Liver (tissue), 9 donors: ENCODE data around the gene POU6F2. TPM values are rescaled to one million over a fixed set of nuclear protein-coding genes. Genes with fewer than 3 reads are reported as not detected.

ENCODE experiments used
- DNase-seq: peaks from one replicate; pipeline ENCODE4 v3.0.0-alpha.2; 2017; ENCODE audit warnings: low spot score
- H3K27ac ChIP-seq, 2 donors: one replicate each; pipeline ENCODE4 v1.7.0; 2013; ENCODE audit warnings: inconsistent platforms in 2 of 2, low read length in 2 of 2, control low read depth in 1 of 2, low read depth in 1 of 2, mild to moderate bottlenecking in 1 of 2
- H3K27me3 ChIP-seq, 4 donors: one replicate each; pipeline versions ENCODE4 v1.6.1 to v1.7.0; 2013; ENCODE audit warnings: low read length in 3 of 4, inconsistent platforms in 1 of 4, mild to moderate bottlenecking in 1 of 4, moderate library complexity in 1 of 4; ENCODE audit not compliant: control insufficient read depth in 4 of 4, insufficient read depth in 4 of 4
- H3K36me3 ChIP-seq, 4 donors: one replicate each; pipeline versions ENCODE4 v1.6.1 to v1.7.0; 2013; ENCODE audit warnings: low read length in 3 of 4, mild to moderate bottlenecking in 3 of 4, low read depth in 1 of 4, moderate library complexity in 1 of 4; ENCODE audit not compliant: control insufficient read depth in 4 of 4, insufficient read depth in 3 of 4
- H3K4me1 ChIP-seq, 4 donors: one replicate each; pipeline versions ENCODE4 v1.6.1 to v1.7.0; 2013; ENCODE audit warnings: low read length in 3 of 4, mild to moderate bottlenecking in 3 of 4, moderate library complexity in 1 of 4; ENCODE audit not compliant: control insufficient read depth in 4 of 4, insufficient read depth in 4 of 4
- H3K4me3 ChIP-seq, 3 donors: one replicate each; pipeline versions ENCODE4 v1.6.1 to v1.7.0; 2013; ENCODE audit warnings: low read length in 3 of 3, control low read depth in 1 of 3, low read depth in 1 of 3, mild to moderate bottlenecking in 1 of 3
- H3K9ac ChIP-seq, 2 donors: one replicate each; pipeline ENCODE4 v1.7.0; 2013; ENCODE audit warnings: low read length in 2 of 2, mild to moderate bottlenecking in 2 of 2, moderate library complexity in 2 of 2, control low read depth in 1 of 2, low read depth in 1 of 2
- H3K9me3 ChIP-seq, 4 donors: one replicate each; pipeline versions ENCODE4 v1.6.1 to v1.7.0; 2013; ENCODE audit warnings: low read length in 3 of 4; ENCODE audit not compliant: control insufficient read depth in 4 of 4
- EGR1 ChIP-seq, 2 donors: IDR thresholded peaks; 2 replicates each; pipeline ENCODE4 v1.6.1; 2016 to 2018; ENCODE audit warnings: antibody characterized with exemption in 2 of 2, low read depth in 2 of 2
- FOXA1 ChIP-seq: IDR thresholded peaks from 2 replicates; pipeline ENCODE4 v1.6.1; 2016; ENCODE audit warnings: antibody characterized with exemption
- FOXA2 ChIP-seq: IDR thresholded peaks from 2 replicates; pipeline ENCODE4 v1.6.1; 2016; ENCODE audit warnings: antibody characterized with exemption
- GABPA ChIP-seq, 2 donors: IDR thresholded peaks in 1 of 2; conservative IDR thresholded peaks in 1 of 2; 2 replicates each; pipeline ENCODE4 v1.6.1; 2016; ENCODE audit warnings: antibody characterized with exemption in 2 of 2, mild to moderate bottlenecking in 1 of 2, moderate library complexity in 1 of 2
- HNF4A ChIP-seq, 2 donors: conservative IDR thresholded peaks; 2 replicates each; pipeline ENCODE4 v1.6.1; 2016; ENCODE audit warnings: antibody characterized with exemption in 2 of 2, mild to moderate bottlenecking in 2 of 2
- JUND ChIP-seq, 2 donors: IDR thresholded peaks; 2 replicates each; pipeline ENCODE4 v1.6.1; 2016; ENCODE audit warnings: antibody characterized with exemption in 2 of 2
- MAX ChIP-seq: IDR thresholded peaks from 2 replicates; pipeline ENCODE4 v1.6.1; 2016; ENCODE audit warnings: antibody characterized with exemption
- NR2F2 ChIP-seq: IDR thresholded peaks from 2 replicates; pipeline ENCODE4 v1.6.1; 2016; ENCODE audit warnings: antibody characterized with exemption
- RAD21 ChIP-seq, 2 donors: IDR thresholded peaks; 2 replicates each; pipeline ENCODE4 v1.6.1; 2016; ENCODE audit warnings: antibody characterized with exemption in 2 of 2, mild to moderate bottlenecking in 2 of 2
- SP1 ChIP-seq: IDR thresholded peaks from 2 replicates; pipeline ENCODE4 v1.6.1; 2018; ENCODE audit warnings: antibody characterized with exemption, mild to moderate bottlenecking
- YY1 ChIP-seq: IDR thresholded peaks from 2 replicates; pipeline ENCODE4 v1.6.1; 2016; ENCODE audit warnings: antibody characterized with exemption, mild to moderate bottlenecking
- ZBTB33 ChIP-seq: IDR thresholded peaks from 2 replicates; pipeline ENCODE4 v1.6.1; 2016; ENCODE audit warnings: antibody characterized with exemption
- WGBS: extraction: QIAGEN DNeasy Blood & Tissue Kit; methylation state at CpG from one replicate; pipeline ENCODE4 v1.1.7; 2013; 5-methylcytosine and 5-hydroxymethylcytosine counted together
- polyA plus RNA-seq, 2 donors: library from polyadenylated mRNA; stranded (reverse) in 1 of 2; unstranded in 1 of 2; fragments of 200-250 nt in 1 of 2; fragments of >200 nt in 1 of 2; fragmentation: Nextera tagmentation in 1 of 2; extraction: Ambion mirVana in 1 of 2; gene quantifications; one replicate each; pipeline versions ENCODE4 v1.2.1 to v1.2.3, GENCODE V29; 2013 to 2015
- total RNA-seq, 2 donors: library from RNA; depleted of rRNA; stranded (reverse); fragments of >200 nt; gene quantifications; one replicate each; pipeline ENCODE4 v1.2.3, GENCODE V29; 2014
- TF ChIP-seq, protein P1 (sequence below): IDR thresholded peaks from 2 replicates; pipeline ENCODE4 v1.6.1; 2016; ENCODE audit warnings: antibody characterized with exemption, mild to moderate bottlenecking
- TF ChIP-seq, protein P2 (sequence below): fragments of 150-350 bp; IDR thresholded peaks from 2 replicates; pipeline ENCODE4 v1.5.1; 2017; ENCODE audit warnings: improper control_type of control experiment, low read depth, low read length; ENCODE audit not compliant: missing input control
- TF ChIP-seq, protein P3 (sequence below): IDR thresholded peaks from 2 replicates; pipeline ENCODE4 v1.6.1; 2016; ENCODE audit warnings: antibody characterized with exemption
- donor health status: healthy.
- donor health status: healthy.
- donor health status: healthy.
- donor health status: healthy.
- donor health status: healthy.

Gene POU6F2
- total and polyA plus RNA-seq, 4 donors, result under 0.01 to 0.24 (median 0.08) TPM; not detected in 1

GRCh38 chr7:39321245-39321644, 343.5 kb downstream of the POU6F2 start:
- Histone ChIP-seq H3K27me3 (no peaks in the 10 kb centered on the region), H3K36me3 (peaks cover 0 to 4% (median 0%) of the 10 kb centered on the region in 4 donors), H3K4me3 (no peak overlapping the region), H3K9me3 (peaks cover 0 to 4% (median 0%) of the 10 kb centered on the region in 4 donors), H3K9ac (no peak overlapping the region), H3K27ac (no peak overlapping the region), H3K4me1 (no peaks in the 10 kb centered on the region)
- TF ChIP-seq FOXA2 (no peak), MAX (no peak), ZBTB33 (no peak), SP1 (no peak), HNF4A (conservative IDR thresholded peaks at IDR 0.05) (no peak), YY1 (no peak), EGR1 (IDR thresholded peaks at IDR 0.05; ENCODE audit: low read depth in 2 of 2) (no peak), FOXA1 (no peak), RAD21 (IDR thresholded peaks at IDR 0.05) (no peak), GABPA (IDR thresholded peaks at IDR 0.05 in 1 of 2, conservative IDR thresholded peaks at IDR 0.05 in 1 of 2) (no peak)
- TF ChIP-seq, protein P1, sequence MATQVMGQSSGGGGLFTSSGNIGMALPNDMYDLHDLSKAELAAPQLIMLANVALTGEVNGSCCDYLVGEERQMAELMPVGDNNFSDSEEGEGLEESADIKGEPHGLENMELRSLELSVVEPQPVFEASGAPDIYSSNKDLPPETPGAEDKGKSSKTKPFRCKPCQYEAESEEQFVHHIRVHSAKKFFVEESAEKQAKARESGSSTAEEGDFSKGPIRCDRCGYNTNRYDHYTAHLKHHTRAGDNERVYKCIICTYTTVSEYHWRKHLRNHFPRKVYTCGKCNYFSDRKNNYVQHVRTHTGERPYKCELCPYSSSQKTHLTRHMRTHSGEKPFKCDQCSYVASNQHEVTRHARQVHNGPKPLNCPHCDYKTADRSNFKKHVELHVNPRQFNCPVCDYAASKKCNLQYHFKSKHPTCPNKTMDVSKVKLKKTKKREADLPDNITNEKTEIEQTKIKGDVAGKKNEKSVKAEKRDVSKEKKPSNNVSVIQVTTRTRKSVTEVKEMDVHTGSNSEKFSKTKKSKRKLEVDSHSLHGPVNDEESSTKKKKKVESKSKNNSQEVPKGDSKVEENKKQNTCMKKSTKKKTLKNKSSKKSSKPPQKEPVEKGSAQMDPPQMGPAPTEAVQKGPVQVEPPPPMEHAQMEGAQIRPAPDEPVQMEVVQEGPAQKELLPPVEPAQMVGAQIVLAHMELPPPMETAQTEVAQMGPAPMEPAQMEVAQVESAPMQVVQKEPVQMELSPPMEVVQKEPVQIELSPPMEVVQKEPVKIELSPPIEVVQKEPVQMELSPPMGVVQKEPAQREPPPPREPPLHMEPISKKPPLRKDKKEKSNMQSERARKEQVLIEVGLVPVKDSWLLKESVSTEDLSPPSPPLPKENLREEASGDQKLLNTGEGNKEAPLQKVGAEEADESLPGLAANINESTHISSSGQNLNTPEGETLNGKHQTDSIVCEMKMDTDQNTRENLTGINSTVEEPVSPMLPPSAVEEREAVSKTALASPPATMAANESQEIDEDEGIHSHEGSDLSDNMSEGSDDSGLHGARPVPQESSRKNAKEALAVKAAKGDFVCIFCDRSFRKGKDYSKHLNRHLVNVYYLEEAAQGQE, result no peak
- TF ChIP-seq, protein P2, sequence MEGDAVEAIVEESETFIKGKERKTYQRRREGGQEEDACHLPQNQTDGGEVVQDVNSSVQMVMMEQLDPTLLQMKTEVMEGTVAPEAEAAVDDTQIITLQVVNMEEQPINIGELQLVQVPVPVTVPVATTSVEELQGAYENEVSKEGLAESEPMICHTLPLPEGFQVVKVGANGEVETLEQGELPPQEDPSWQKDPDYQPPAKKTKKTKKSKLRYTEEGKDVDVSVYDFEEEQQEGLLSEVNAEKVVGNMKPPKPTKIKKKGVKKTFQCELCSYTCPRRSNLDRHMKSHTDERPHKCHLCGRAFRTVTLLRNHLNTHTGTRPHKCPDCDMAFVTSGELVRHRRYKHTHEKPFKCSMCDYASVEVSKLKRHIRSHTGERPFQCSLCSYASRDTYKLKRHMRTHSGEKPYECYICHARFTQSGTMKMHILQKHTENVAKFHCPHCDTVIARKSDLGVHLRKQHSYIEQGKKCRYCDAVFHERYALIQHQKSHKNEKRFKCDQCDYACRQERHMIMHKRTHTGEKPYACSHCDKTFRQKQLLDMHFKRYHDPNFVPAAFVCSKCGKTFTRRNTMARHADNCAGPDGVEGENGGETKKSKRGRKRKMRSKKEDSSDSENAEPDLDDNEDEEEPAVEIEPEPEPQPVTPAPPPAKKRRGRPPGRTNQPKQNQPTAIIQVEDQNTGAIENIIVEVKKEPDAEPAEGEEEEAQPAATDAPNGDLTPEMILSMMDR, result no peak
- TF ChIP-seq, protein P3, sequence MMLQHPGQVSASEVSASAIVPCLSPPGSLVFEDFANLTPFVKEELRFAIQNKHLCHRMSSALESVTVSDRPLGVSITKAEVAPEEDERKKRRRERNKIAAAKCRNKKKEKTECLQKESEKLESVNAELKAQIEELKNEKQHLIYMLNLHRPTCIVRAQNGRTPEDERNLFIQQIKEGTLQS, result no peak
- WGBS, result 49% methylated on average over 3 of the region's 3 CpGs
- no peak for DNase-seq

DNA sequence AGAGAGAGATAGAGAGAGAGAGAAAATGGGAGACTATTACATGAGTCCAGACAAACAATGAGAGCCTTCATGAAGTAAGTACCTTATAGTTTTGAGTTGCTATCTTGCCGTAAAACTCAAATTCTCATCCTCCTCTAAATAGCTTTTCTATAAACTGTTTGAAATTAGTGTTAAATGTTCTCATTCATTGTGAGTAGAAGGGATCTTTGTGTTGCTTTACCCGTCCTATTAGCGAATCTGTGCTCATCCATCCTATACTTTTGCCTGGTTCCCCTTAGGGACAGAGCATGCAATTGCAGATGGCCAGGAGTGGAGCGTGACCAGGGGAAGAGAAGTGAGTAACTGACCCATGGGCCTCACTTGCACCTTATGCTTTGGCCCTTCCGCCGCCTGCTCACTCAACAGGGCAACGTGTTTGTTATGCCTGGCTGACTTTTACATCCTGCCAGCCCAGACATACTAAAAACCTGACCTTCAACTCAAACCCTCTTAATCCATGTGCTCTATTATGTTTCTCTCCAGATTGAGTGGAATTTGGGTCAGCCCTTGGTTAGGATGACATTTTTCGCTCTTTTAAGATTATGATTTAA, 344.3 kb downstream of the POU6F2 start:
- no peak overlapping the region for H3K9ac ChIP-seq
- TF ChIP-seq NR2F2, result no peak
- no peak for TF ChIP-seq JUND (IDR thresholded peaks at IDR 0.05)
- TF ChIP-seq EGR1 (IDR thresholded peaks at IDR 0.05; ENCODE audit: low read depth in 2 of 2), result no peak
- TF ChIP-seq, protein P1, result no peak
- TF ChIP-seq YY1, result no peak
- no peaks in the 10 kb centered on the region for H3K4me1 ChIP-seq
- peaks cover 0 to 4% (median 0%) of the 10 kb centered on the region in 4 donors for H3K9me3 ChIP-seq
- H3K4me3 ChIP-seq, result no peak overlapping the region
- WGBS, result 90% methylated on average over 8 of the region's 8 CpGs
- H3K36me3 ChIP-seq, result peaks cover 0 to 4% (median 0%) of the 10 kb centered on the region in 4 donors
- no peak for DNase-seq
- no peaks in the 10 kb centered on the region for H3K27me3 ChIP-seq
- no peak overlapping the region for H3K27ac ChIP-seq
